ENCODE measurements around the gene GGPS1.

DNA sequence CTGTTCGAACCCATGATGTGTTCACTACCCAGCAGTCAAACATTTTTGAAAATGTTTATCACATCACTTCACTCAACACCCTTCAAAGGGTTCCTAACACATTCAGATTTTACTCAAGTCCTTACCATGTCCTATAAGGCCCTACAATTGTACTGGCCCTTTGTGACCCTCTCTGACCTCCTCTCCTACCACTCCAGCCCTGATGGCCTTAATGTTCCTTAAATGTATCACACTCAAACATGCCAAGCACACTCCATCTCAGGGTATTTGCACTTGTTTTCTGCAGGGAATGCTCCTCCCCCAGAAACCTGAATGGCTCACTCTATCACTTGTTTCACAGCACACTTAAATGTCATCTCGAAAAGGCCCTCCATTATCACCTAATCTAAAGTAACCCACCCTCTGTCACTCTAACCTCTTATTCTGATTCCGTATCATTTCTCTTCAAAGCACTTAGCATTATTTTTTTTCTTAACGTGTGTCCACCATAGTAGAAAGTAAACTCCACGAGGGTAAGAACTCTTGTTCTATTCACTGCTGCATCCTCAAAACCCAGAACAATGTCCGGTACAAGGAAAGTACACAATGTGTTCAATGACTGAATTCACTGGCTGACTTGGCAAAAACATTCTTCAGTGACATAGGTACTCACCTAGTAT is 7.7 kb upstream of the GGPS1 start:
- TF ChIP-seq, protein P1, sequence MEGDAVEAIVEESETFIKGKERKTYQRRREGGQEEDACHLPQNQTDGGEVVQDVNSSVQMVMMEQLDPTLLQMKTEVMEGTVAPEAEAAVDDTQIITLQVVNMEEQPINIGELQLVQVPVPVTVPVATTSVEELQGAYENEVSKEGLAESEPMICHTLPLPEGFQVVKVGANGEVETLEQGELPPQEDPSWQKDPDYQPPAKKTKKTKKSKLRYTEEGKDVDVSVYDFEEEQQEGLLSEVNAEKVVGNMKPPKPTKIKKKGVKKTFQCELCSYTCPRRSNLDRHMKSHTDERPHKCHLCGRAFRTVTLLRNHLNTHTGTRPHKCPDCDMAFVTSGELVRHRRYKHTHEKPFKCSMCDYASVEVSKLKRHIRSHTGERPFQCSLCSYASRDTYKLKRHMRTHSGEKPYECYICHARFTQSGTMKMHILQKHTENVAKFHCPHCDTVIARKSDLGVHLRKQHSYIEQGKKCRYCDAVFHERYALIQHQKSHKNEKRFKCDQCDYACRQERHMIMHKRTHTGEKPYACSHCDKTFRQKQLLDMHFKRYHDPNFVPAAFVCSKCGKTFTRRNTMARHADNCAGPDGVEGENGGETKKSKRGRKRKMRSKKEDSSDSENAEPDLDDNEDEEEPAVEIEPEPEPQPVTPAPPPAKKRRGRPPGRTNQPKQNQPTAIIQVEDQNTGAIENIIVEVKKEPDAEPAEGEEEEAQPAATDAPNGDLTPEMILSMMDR (IDR thresholded peaks at IDR 0.05; ENCODE audit: poor library complexity): no peak
- TF ChIP-seq EZH2phosphoT487 (IDR thresholded peaks at IDR 0.05; ENCODE audit: low read depth, severe bottlenecking, unreplicated experiment): no peak
- no peak for TF ChIP-seq EZH2 (IDR thresholded peaks at IDR 0.05; ENCODE audit: borderline replicate concordance)

Measured in hepatocyte (in vitro differentiated cells).